Astrocyte (in vitro differentiated cells and primary cell): Measurements from ENCODE around the gene NTSR1.

Experiments
- CTCF ChIP-seq: IDR thresholded peaks from 2 replicates; pipeline ENCODE4 v1.5.1; 2011; ENCODE audit warnings: low read depth, mild to moderate bottlenecking, inconsistent platforms, low read length, moderate library complexity; ENCODE audit not compliant: insufficient read depth
- EZH2 ChIP-seq: IDR thresholded peaks from 2 replicates; pipeline ENCODE4 v1.6.1; 2012; ENCODE audit warnings: mild to moderate bottlenecking, low read length, inconsistent platforms; ENCODE audit not compliant: insufficient read depth

- TF ChIP-seq CTCF (no peak), EZH2 (no peak)
Measured at GRCh38 chr20:62804627-62805154, 96.1 kb downstream of the NTSR1 start, which contains the start of gene OGFR.
